Mesenchymal stem cell (in vitro differentiated cells and primary cell): ENCODE results near the gene CDC42BPB.
A peak's percentile ranks its signal among the peaks of the same experiment; 100 is the strongest.

Source experiments
- DNase-seq: peaks from one replicate; pipeline ENCODE4 v3.0.0-alpha.2; 2013
- H2AFZ ChIP-seq: one replicate; pipeline ENCODE4 v1.6.1; 2013; ENCODE audit warnings: low read depth, mild to moderate bottlenecking, control low read depth, inconsistent platforms, low read length, moderate library complexity
- H2AK5ac ChIP-seq: 2 replicates; pipeline ENCODE4 v1.6.1; 2013; ENCODE audit warnings: low read length, moderate library complexity, mild to moderate bottlenecking, inconsistent platforms; ENCODE audit not compliant: severe bottlenecking
- H2BK120ac ChIP-seq: one replicate; pipeline ENCODE4 v1.6.1; 2013; ENCODE audit warnings: low read depth, mild to moderate bottlenecking, inconsistent platforms, low read length, moderate library complexity
- H2BK12ac ChIP-seq, 2 experiments: one replicate each; pipeline ENCODE4 v1.6.1; 2013; ENCODE audit warnings: inconsistent platforms in 2 of 2, low read length in 2 of 2, mild to moderate bottlenecking in 2 of 2, moderate library complexity in 2 of 2, control low read depth in 1 of 2
- H2BK15ac ChIP-seq: one replicate; pipeline ENCODE4 v1.6.1; 2013; ENCODE audit warnings: mild to moderate bottlenecking, low read depth, inconsistent platforms; ENCODE audit not compliant: poor library complexity, severe bottlenecking
- H2BK5ac ChIP-seq: 2 replicates; pipeline ENCODE4 v1.6.1; 2013; ENCODE audit warnings: low read depth, mild to moderate bottlenecking, low read length, control low read depth, inconsistent platforms; ENCODE audit not compliant: poor library complexity, severe bottlenecking
- H3K14ac ChIP-seq, 2 experiments: one replicate each; pipeline ENCODE4 v1.6.1; 2013; ENCODE audit warnings: inconsistent platforms in 2 of 2, low read length in 2 of 2, control low read depth in 1 of 2, mild to moderate bottlenecking in 1 of 2, moderate library complexity in 1 of 2
- H3K18ac ChIP-seq, 2 experiments: one replicate each; pipeline ENCODE4 v1.6.1; 2013; ENCODE audit warnings: inconsistent platforms in 2 of 2, low read length in 2 of 2, control low read depth in 1 of 2, low read depth in 1 of 2, mild to moderate bottlenecking in 1 of 2
- H3K23ac ChIP-seq, 2 experiments: one replicate each; pipeline ENCODE4 v1.6.1; 2013; ENCODE audit warnings: inconsistent platforms in 2 of 2, low read length in 2 of 2, mild to moderate bottlenecking in 2 of 2, moderate library complexity in 2 of 2, control low read depth in 1 of 2
- H3K27ac ChIP-seq: 2 replicates; pipeline ENCODE4 v1.5.1; 2013; ENCODE audit warnings: mild to moderate bottlenecking, moderate library complexity, low read length, control low read depth, inconsistent platforms; ENCODE audit not compliant: poor library complexity, severe bottlenecking
- H3K27me3 ChIP-seq, 2 experiments: 2 replicates each; pipeline versions ENCODE4 v1.6.1 to v1.7.0; 2013; ENCODE audit warnings: low read length in 2 of 2, mild to moderate bottlenecking in 2 of 2, moderate library complexity in 2 of 2, control low read depth in 1 of 2, inconsistent platforms in 1 of 2; ENCODE audit not compliant: control insufficient read depth in 1 of 2, insufficient read depth in 1 of 2
- H3K36me3 ChIP-seq, 2 experiments: 2 replicates each; pipeline versions ENCODE4 v1.6.1 to v1.7.0; 2013; ENCODE audit warnings: low read length in 2 of 2, control low read depth in 1 of 2, inconsistent platforms in 1 of 2, low read depth in 1 of 2, mild to moderate bottlenecking in 1 of 2; ENCODE audit not compliant: insufficient read depth in 2 of 2, control insufficient read depth in 1 of 2
- H3K4ac ChIP-seq, 2 experiments: one replicate each; pipeline ENCODE4 v1.6.1; 2013; ENCODE audit warnings: inconsistent platforms in 2 of 2, low read length in 2 of 2, mild to moderate bottlenecking in 2 of 2, moderate library complexity in 2 of 2, control low read depth in 1 of 2, low read depth in 1 of 2
- H3K4me1 ChIP-seq: 2 replicates; pipeline ENCODE4 v1.6.1; 2013; ENCODE audit warnings: low read depth, low read length, control low read depth; ENCODE audit not compliant: control insufficient read depth, insufficient read depth
- H3K4me2 ChIP-seq: 2 replicates; pipeline ENCODE4 v1.6.1; 2013; ENCODE audit warnings: low read length, mild to moderate bottlenecking, inconsistent platforms; ENCODE audit not compliant: poor library complexity, severe bottlenecking
- H3K4me3 ChIP-seq, 2 experiments: 2 replicates each; pipeline versions ENCODE4 v1.5.1 to v1.7.0; 2013; ENCODE audit warnings: low read length in 2 of 2, mild to moderate bottlenecking in 2 of 2, control low read depth in 1 of 2, low read depth in 1 of 2; ENCODE audit not compliant: insufficient read depth in 1 of 2
- H3K79me1 ChIP-seq: replicated peaks from 2 replicates; pipeline ENCODE4 v1.6.1; 2013; ENCODE audit warnings: mild to moderate bottlenecking, control low read depth, low read length, inconsistent platforms; ENCODE audit not compliant: poor library complexity, severe bottlenecking
- H3K9ac ChIP-seq: 2 replicates; pipeline ENCODE4 v1.7.0; 2013; ENCODE audit warnings: mild to moderate bottlenecking, low read length, moderate library complexity
- H3K9me3 ChIP-seq: 2 replicates; pipeline ENCODE4 v1.7.0; 2013; ENCODE audit warnings: mild to moderate bottlenecking, low read length; ENCODE audit not compliant: control insufficient read depth
- H4K8ac ChIP-seq: one replicate; pipeline ENCODE4 v1.6.1; 2013; ENCODE audit warnings: inconsistent platforms, mild to moderate bottlenecking, low read length, moderate library complexity
- H4K91ac ChIP-seq: one replicate; pipeline ENCODE4 v1.6.1; 2013; ENCODE audit warnings: mild to moderate bottlenecking, low read length, inconsistent platforms
- WGBS: methylation state at CpG from one replicate; pipeline ENCODE4 v1.1.7; 2013; ENCODE audit warnings: mixed read lengths; 5-methylcytosine and 5-hydroxymethylcytosine counted together

Gene CDC42BPB

DNA sequence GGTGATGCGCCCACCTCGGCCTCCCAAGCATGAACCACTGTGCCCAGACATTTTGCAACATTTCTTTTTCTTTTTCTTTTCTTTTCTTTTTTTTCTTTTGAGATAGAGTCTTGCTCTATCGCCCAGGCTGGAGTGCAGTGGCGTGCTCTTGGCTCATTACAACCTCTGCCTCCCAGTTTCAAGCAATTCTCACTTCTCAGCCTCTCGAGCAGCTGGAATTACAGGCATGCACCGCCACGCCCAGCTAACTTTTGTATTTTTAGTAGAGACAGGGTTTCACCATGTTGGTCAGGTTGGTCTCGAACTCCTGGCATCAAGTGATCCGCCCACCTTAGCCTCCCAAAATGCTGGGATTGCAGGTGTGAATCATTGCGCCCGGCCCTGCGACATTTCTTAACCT, 7.6 kb upstream of the CDC42BPB start:
- Histone ChIP-seq H3K79me1 (peaks cover 5% of the 10 kb centered on the region), H3K27ac (no peak overlapping the region), H2BK12ac (no peak overlapping the region), H3K27me3 (no peaks in the 10 kb centered on the region), H3K4me1 (peaks cover 19% of the 10 kb centered on the region), H3K4ac (no peak overlapping the region), H4K91ac (no peak overlapping the region), H2BK120ac (no peak overlapping the region), H2BK5ac (no peak overlapping the region), H3K14ac (no peak overlapping the region), H3K9ac (no peak overlapping the region), H3K4me2 (no peak overlapping the region), H3K36me3 (peaks cover 3 to 4% of the 10 kb centered on the region in 2 experiments), H3K18ac (no peak overlapping the region), H3K23ac (no peak overlapping the region), H2BK15ac (no peak overlapping the region), H2AFZ (no peak overlapping the region), H3K4me3 (no peak overlapping the region), H2AK5ac (no peak overlapping the region), H3K9me3 (no peaks in the 10 kb centered on the region), H4K8ac (no peak overlapping the region)
- no peak for DNase-seq
- WGBS = 95% methylated on average over 12 of the region's 12 CpGs

DNA sequence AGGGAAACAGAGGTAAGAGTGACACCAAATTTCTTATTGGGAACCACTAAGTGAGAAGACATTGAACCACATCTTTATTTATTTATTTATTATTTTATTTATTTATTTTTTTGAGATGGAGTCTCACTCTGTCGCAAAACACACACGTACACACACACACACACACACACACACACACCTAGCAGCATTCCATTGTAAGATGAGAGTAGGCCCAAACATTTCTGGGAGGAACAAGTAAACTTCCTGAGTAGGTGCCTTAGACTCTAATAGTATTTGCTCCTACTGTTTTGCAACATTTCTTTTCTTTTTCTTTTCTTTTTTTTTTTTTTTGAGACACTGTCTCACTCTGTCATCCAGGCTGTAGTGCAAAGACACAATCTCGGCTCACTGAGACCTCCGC, 7.1 kb upstream of the CDC42BPB start:
- DNase-seq = no peak
- Histone ChIP-seq H3K27ac (no peak overlapping the region), H2AFZ (no peak overlapping the region), H3K9me3 (no peaks in the 10 kb centered on the region), H2BK120ac (no peak overlapping the region), H3K4me2 (no peak overlapping the region), H3K4me1 (peaks cover 24% of the 10 kb centered on the region), H3K23ac (no peak overlapping the region), H3K18ac (no peak overlapping the region), H3K36me3 (peaks cover 4 to 6% of the 10 kb centered on the region in 2 experiments), H4K91ac (no peak overlapping the region), H3K79me1 (peaks cover 10% of the 10 kb centered on the region), H2BK15ac (no peak overlapping the region), H3K4ac (no peak overlapping the region), H2BK5ac (no peak overlapping the region), H3K9ac (no peak overlapping the region), H3K4me3 (no peak overlapping the region), H2AK5ac (no peak overlapping the region), H4K8ac (no peak overlapping the region), H3K27me3 (no peaks in the 10 kb centered on the region), H2BK12ac (no peak overlapping the region), H3K14ac (no peak overlapping the region)
- WGBS = 100% methylated on average over 2 of the region's 4 CpGs

- H4K8ac ChIP-seq = no peak overlapping the region
- no peak overlapping the region for H3K4me2 ChIP-seq
Measured at GRCh38 chr14:103061482-103061976, 4.2 kb upstream of the CDC42BPB start.

DNA sequence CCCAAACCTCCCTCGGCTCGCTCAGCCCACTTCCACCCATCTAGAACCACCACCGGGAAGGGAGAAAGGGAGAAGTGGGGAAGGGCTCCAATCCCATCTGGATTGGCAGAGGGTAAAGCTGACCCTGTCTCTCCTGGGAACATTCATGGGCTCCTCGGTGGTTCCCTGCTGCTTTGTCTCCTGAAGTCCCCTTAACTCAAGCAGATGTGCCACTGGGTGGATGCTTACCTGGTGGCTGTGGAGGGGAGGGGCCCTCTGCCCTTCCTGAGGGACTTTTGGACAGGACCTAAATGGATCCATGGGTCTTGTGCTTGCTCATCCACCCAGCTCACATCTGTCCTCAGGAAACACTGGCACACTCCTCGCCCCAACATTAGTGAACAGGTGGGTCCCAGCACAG, 2.2 kb upstream of the CDC42BPB start:
- 83% methylated on average over 3 of the region's 5 CpGs for WGBS

More at GRCh38 chr14:103061482-103061976, 4.2 kb upstream of the CDC42BPB start:
- Histone ChIP-seq H3K4ac (no peak overlapping the region), H2BK5ac (no peak overlapping the region), H3K9me3 (no peaks in the 10 kb centered on the region), H3K9ac (no peak overlapping the region), H2BK120ac (no peak overlapping the region), H3K27me3 (no peaks in the 10 kb centered on the region), H3K14ac (no peak overlapping the region), H3K36me3 (peaks cover 4 to 10% of the 10 kb centered on the region in 2 experiments), H3K23ac (no peak overlapping the region), H2AFZ (no peak overlapping the region), H3K4me1 (peaks cover 19% of the 10 kb centered on the region), H4K91ac (no peak overlapping the region), H3K18ac (no peak overlapping the region), H3K79me1 (peaks cover 15% of the 10 kb centered on the region), H2BK15ac (no peak overlapping the region), H2AK5ac (no peak overlapping the region), H3K4me3 (no peak overlapping the region), H2BK12ac (no peak overlapping the region), H3K27ac (no peak overlapping the region)
- 82% methylated on average over 5 of the region's 6 CpGs for WGBS
- DNase-seq = no peak

More for the DNA sequence above, 2.2 kb upstream of the CDC42BPB start:
- DNase-seq = no peak
- no peak overlapping the region for H4K8ac ChIP-seq
- H2BK5ac ChIP-seq = no peak overlapping the region
- H3K9ac ChIP-seq = peak overlapping the region; percentile 25
- peaks cover 20% of the 10 kb centered on the region for H3K4me1 ChIP-seq
- no peaks in the 10 kb centered on the region for H3K27me3 ChIP-seq
- peak overlapping the region; percentile 44 for H4K91ac ChIP-seq
- no peak overlapping the region for H3K4ac ChIP-seq
- no peak overlapping the region for H2BK120ac ChIP-seq
- H2BK12ac ChIP-seq = peak overlapping the region in 1 of 2 experiments; percentile 61
- peaks cover 15% of the 10 kb centered on the region for H3K79me1 ChIP-seq
- no peaks in the 10 kb centered on the region for H3K9me3 ChIP-seq
- H3K36me3 ChIP-seq = peaks cover 6 to 16% of the 10 kb centered on the region in 2 experiments
- H2AK5ac ChIP-seq = no peak overlapping the region
- H3K14ac ChIP-seq = no peak overlapping the region
- H3K18ac ChIP-seq = no peak overlapping the region
- no peak overlapping the region for H3K27ac ChIP-seq
- no peak overlapping the region for H3K23ac ChIP-seq
- H2BK15ac ChIP-seq = no peak overlapping the region
- peak overlapping the region in 1 of 2 experiments; percentile 92 for H3K4me3 ChIP-seq
- H2AFZ ChIP-seq = no peak overlapping the region
- H3K4me2 ChIP-seq = no peak overlapping the region
